RWPE1 (cell line): ENCODE data around the gene ZFP90.
A peak's percentile ranks its signal among the peaks of the same experiment; 100 is the strongest.

Experiments used
- CTCF ChIA-PET: fragments of 350-600 bp; sonication (Branson Sonifier 250); formaldehyde crosslinking; extraction: SDS; loops from one replicate; lab custom pipeline; 2021; lab: Yijun Ruan, JAX
- POLR2A ChIA-PET: fragments of 400-600 bp; formaldehyde crosslinking; extraction: SDS; loops from one replicate; lab custom pipeline; 2020; ENCODE audit warnings: antibody characterized with exemption; ENCODE audit not compliant: low non-redundant PET; lab: Yijun Ruan, JAX
- DNase-seq: peaks from one replicate; pipeline ENCODE4 v3.0.0; 2012; ENCODE audit warnings: low spot score
- H3K27ac ChIP-seq: fragments of 450-650 bp; 2 replicates; pipeline ENCODE4 v1.5.1; 2017
- CTCF ChIP-seq: fragments of 450-650 bp; conservative IDR thresholded peaks from 2 replicates; pipeline ENCODE4 v1.5.1; 2017; ENCODE audit warnings: low read depth, mild to moderate bottlenecking

Gene ZFP90

GRCh38 chr16:68563631-68564381 is 24.7 kb downstream of the ZFP90 start:
- TF ChIP-seq CTCF: no peak
- no peak for DNase-seq
- no peak overlapping the region for H3K27ac ChIP-seq
- ChIA-PET POLR2A (no interaction called here), CTCF (no interaction called here)

GRCh38 chr16:68564382-68564985 is 25.4 kb downstream of the ZFP90 start:
- POLR2A ChIA-PET: no interaction called here
- no peak for TF ChIP-seq CTCF
- no peak for DNase-seq
- no peak overlapping the region for H3K27ac ChIP-seq
- CTCF ChIA-PET: no interaction called here

GRCh38 chr16:68574479-68574878 is 35.4 kb downstream of the ZFP90 start:
- CTCF ChIA-PET: interaction anchor here (0.7 kb wide), 1 partner anchor 17 kb away, joined by 3 read pairs; no protein-coding TSS in a partner anchor
- peak overlapping the region; percentile 33; the same call in 1 of the 2 replicates for H3K27ac ChIP-seq
- TF ChIP-seq CTCF: no peak

GRCh38 chr16:68575082-68575481 is 36.0 kb downstream of the ZFP90 start:
- TF ChIP-seq CTCF: no peak
- POLR2A ChIA-PET: no interaction called here
- H3K27ac ChIP-seq: peak overlapping the region; percentile 33; the same call in 1 of the 2 replicates

More at GRCh38 chr16:68574479-68574878, 35.4 kb downstream of the ZFP90 start:
- DNase-seq: no peak
- POLR2A ChIA-PET: no interaction called here

GRCh38 chr16:68577352-68577853 is 38.3 kb downstream of the ZFP90 start:
- DNase-seq: no peak
- ChIA-PET POLR2A (no interaction called here), CTCF (no interaction called here)
- H3K27ac ChIP-seq: no peak overlapping the region
- no peak for TF ChIP-seq CTCF

More at GRCh38 chr16:68575082-68575481, 36.0 kb downstream of the ZFP90 start:
- no peak for DNase-seq
- CTCF ChIA-PET: no interaction called here

- TF ChIP-seq CTCF: peak; percentile 87
- ChIA-PET CTCF (interaction anchor here (0.5 to 2.1 kb wide), 33 partner anchors 9 to 1268 kb away, joined by 3 to 15 read pairs (median 4); partner anchors contain the start of gene CDH3), POLR2A (interaction anchor here (0.9 kb wide), 1 partner anchor 146 kb away, joined by 4 read pairs; the partner anchor contains the start of gene CDH1)
- peak; percentile 75 for DNase-seq
- H3K27ac ChIP-seq: peak overlapping the region; percentile 49
Observed at GRCh38 chr16:68590201-68590994, 51.3 kb downstream of the ZFP90 start.
